Stimulated activated CD4-positive, alpha-beta T cell treated with anti-CD3 and anti-CD28 coated beads, TNF-alpha, amount 100 ng/mL, for 1 hour (primary cell): ENCODE results near the gene ANXA3.
"Not testable (repeated sequence)": the region's sequence is repeated elsewhere in the genome, so short reads cannot be mapped to it uniquely, and the experiment has no call there.

Experiments
- DNase-seq, 3 donors: peaks; one replicate each; pipeline ENCODE4 v3.0.0-alpha.2; 2020; ENCODE audit warnings: low read depth in 3 of 3, low spot score in 1 of 3

Gene ANXA3

DNA sequence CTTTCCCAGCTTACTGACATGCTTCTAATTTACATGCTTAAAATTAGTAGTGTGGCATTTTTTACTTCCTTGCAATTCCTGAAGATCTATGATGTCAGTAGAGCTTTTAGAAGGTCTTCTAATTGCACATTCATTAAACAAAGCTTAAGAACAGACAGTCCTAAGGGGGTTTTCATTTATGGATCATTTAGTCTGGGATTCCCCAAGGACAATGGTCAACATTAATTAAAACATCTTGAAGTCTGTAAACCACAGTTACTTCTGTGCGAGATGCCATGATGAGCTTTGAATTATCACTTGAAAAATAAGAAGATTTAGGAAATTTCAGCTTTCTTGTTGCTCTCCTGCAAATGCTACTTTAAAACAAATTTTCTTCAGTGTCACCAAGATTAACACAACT, 20.2 kb downstream of the ANXA3 start:
- no peak for DNase-seq

DNA sequence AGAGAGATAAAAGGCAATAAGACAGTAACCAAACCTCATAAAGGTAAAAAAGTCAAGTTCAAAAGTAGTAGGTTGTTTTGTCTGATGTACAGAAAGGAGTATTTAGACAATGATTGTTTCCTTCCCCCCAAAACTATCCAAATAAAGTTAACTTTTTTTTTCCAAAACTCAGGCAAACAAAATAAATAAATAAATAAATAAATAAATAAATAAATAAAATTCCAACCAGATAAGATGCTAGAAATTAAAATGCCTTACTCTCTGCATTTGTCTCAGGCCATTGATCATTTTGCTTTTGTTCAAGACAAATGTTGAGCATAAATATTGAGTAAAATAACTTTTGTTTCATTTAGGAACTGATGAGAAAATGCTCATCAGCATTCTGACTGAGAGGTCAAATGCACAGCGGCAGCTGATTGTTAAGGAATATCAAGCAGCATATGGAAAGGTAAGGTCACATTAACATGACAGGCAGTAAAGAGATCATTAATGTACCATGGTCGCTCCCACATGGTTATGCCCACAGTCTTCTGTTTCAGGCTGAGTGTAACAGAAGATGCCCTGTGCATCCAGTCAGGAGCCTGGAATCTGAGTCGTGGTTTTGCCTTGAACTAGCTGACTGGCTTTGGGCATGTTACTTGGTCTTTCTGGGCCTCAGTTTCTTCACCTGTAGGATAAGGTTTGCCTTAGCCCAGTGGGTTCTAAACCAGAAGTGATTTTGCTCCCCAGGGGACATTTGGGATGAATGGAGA, 27.3 kb downstream of the ANXA3 start:
- DNase-seq, result no peak

- no peak for DNase-seq
These were observed 30.0 kb downstream of the ANXA3 start for GRCh38 chr4:78581618-78582017.

DNA sequence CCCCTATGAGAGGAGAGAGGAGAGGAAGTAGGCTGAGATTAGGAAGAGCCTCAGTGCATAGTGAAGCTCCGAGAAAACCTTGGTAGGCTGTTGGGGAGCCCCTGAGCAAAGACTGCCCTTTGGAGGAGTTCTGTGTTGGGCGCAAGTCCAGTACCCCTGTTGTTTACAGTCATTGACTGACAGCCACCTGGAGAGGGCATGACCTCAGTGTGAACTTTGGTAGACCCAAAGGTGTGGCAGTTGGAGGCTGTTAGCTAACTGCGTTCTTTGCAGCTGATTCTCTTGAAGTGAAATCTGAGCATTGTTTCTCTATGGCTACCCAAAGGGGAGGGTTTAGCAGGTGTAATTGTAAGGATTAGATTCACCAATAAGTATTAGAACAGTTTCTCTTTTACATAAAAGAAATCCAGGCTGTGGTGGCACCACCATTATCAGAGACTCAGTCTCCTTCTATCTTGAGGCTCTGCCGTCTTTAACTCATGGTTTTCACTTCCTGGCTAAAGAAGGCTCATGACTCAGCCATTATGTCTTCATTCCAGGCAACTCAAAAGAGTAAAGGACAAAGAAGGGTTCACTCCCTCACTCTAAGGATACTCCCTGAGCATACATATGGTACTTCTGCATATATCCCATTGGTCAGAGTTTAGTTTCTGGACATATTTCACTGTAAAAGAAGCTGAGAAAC, 33.4 kb downstream of the ANXA3 start:
- no peak for DNase-seq

GRCh38 chr4:78585633-78586032, 34.1 kb downstream of the ANXA3 start:
- DNase-seq, result no peak

GRCh38 chr4:78588894-78589545, 37.5 kb downstream of the ANXA3 start:
- DNase-seq, result no peak

- no peak for DNase-seq
These were observed 39.8 kb downstream of the ANXA3 start for GRCh38 chr4:78591404-78591803.

DNA sequence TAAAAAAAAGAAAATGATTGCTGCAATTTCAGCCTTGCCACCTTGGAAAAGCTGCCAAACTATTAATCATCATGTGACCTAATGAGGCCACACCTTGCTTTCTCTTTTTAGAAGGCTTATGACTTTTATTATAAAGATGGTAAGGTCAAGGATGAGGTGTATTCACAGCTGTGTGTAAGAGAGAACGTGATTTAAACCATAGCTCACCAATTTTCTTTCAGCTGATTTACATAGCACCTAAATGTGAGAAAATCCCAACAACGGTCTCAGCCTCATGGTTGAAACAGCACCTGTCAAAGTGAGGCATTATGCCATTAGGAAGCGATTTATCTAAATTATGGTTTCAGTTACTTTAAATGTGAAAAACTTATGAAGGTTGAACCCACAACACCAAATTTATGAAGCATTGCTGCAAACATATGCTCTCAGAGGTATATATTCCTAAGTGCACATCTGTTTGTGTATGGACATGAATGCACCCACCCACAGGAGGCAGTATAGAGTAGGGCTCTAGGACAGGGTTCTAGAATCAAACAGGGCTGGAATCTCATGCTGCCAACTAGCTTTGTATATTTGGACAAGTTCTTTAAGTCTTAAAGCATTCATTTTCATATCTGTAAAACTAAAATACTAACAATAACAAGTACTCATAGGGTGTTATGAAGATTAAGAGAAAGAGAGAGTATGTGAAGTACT, 40.7 kb downstream of the ANXA3 start:
- DNase-seq, result no peak

- no peak for DNase-seq
These were observed 44.7 kb downstream of the ANXA3 start for GRCh38 chr4:78596111-78596742.

GRCh38 chr4:78598431-78598830, 46.9 kb downstream of the ANXA3 start:
- not testable (repeated sequence) for DNase-seq

- no peak for DNase-seq
These were observed 47.6 kb downstream of the ANXA3 start for GRCh38 chr4:78599147-78599546.

DNA sequence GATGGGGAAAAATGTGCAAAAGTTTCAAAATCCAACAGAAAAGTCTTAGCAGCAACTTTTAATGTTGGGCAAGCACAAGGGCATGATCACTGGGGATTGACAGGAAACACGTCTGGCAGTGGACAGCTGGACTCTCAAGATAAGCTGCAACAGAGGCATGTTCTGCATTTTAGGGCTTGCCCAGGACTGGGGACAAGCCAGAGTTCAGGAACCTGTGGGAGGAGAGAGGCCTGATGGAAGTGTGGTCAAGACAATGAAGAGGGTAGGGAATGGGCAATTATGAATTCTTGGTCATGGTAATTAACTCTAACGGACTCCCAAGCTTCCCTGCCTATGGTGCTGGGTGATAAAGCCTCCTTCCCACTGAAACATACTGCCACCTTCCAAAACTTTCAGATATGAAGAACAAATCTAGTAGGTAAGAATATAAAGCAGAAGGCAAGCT, 48.4 kb downstream of the ANXA3 start:
- no peak for DNase-seq

DNA sequence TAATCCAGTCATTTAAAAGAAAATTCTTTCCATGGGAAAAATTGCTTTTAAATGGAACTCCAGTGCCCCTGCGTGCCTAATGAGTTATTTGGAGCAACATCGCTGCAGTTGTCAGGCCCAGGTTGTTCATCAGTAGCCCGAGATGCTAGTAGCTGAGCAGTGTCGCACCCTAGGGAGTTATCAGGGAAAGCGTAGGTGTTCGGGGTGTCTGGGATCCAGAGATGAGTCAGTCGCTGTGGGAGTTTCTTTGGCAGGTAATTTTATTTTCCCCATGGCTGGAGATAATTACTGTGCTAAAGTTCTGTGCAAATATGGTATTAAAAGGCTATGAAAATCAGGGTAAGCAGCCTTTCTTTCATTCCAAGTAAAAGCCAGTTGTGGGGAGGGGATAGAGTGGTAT, 49.4 kb downstream of the ANXA3 start:
- no peak for DNase-seq

- DNase-seq, result no peak
These were observed 50.8 kb downstream of the ANXA3 start for GRCh38 chr4:78602334-78602733.

DNA sequence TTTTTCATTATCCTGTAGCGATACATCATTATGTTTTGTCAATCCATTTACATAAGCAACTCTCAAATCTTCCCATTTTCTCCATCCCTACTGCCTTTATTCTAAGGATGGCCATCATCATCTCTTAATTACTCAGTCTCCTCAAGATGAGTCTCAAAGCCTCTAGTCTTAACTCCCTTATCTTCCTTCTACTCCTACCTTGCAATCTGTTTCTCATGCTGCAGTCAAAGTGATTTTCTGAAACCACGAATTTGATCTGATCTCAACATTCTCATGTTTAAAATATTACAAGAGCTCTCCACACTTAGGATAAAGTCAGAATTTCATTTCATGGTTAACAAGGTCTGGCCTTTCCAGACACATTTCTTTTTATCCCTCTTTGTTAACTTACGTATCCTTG, 51.8 kb downstream of the ANXA3 start:
- no peak for DNase-seq

GRCh38 chr4:78604988-78605387, 53.4 kb downstream of the ANXA3 start:
- no peak for DNase-seq

DNA sequence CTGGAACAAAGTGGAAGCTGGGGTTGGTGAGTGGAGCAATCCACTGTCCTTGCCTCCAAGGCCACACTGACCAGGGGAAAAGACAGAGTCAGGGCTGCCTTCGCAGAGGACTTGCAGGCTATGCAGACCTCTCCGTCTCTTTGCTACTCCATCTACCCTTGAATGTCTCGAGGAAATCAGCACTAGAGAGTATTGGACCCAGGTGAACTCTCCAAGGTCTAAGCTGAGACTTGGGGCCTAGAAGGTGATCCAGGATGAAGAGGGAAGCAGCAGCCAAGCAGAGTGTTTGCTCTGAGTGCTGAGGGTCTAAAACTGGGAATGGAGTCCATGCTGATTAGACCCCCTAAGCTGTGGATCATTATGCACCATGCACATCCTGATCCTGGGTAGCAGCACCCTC, 54.5 kb downstream of the ANXA3 start:
- no peak for DNase-seq

DNA sequence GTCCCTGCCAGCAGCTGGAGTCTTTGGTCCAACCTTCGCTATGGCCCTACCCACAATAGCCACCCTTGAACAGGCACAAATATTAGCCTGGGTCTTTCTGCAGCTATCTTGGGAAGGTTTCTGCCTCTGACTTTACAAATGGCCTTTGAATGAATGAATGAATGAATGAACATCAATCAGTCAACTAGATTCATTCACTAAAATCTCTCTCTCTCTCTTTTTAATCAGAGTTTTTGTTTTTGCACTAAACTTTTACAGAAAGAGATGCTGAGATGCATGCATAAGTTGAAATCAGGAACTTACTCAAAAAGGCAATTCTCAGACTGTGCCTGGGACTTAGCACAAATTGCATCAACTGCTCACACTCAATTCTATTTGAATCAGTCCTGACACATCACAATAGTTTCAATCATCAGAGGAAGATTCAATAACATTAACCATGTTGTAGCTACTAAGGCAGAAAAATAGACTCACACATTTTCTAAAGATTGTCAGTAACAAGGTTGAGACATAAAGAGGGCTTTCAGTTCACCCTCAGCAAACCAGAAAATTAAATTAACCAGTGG, 55.0 kb downstream of the ANXA3 start:
- no peak for DNase-seq

DNA sequence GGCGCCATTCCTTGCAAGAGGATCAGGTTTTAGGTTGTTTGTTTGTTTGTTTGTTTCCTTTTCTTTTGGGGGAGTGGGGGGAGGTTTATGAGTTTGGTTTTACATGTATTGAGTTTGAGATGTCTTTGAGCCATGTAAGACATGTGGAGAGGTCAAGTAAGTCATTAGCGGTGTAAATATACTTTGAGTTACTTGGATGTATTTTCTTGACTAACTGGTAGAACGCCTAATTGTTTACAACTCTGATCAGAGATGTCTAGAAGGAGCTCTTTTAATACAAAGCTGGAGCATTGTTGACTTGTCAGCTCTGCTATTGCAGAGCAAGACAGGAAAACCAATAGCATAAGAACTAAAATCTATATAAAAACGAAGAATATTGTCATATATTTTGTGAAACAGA, 57.1 kb downstream of the ANXA3 start:
- DNase-seq, result no peak

- no peak for DNase-seq
These were observed 58.0 kb downstream of the ANXA3 start for GRCh38 chr4:78609580-78609979.
